Breast epithelium (tissue), 3 donors: ENCODE data around the gene BRIX1.

Experiments
- POLR2A ChIP-seq: fragments of 450-650 bp; IDR thresholded peaks from one replicate; pipeline ENCODE4 v1.6.1; 2016; ENCODE audit warnings: antibody characterized with exemption, mild to moderate bottlenecking, moderate library complexity
- POLR2AphosphoS5 ChIP-seq, 3 donors: sonication (generic); formaldehyde crosslinking; IDR thresholded peaks; one replicate each; pipeline ENCODE4 v1.6.1; 2017; ENCODE audit warnings: antibody characterized with exemption in 3 of 3

- no peak for TF ChIP-seq POLR2A
- no peak for TF ChIP-seq POLR2AphosphoS5 (IDR thresholded peaks at IDR 0.05)
Observed at GRCh38 chr5:34959323-34959722, 43.8 kb downstream of the BRIX1 start.
